Liver (tissue), 9 donors: ENCODE results near the gene CNTN3. TPM values are rescaled to one million over a fixed set of nuclear protein-coding genes. Genes with fewer than 3 reads are reported as not detected.

Experiments used
- DNase-seq: peaks from one replicate; pipeline ENCODE4 v3.0.0-alpha.2; 2017; ENCODE audit warnings: low spot score
- H3K27ac ChIP-seq, 2 donors: one replicate each; pipeline ENCODE4 v1.7.0; 2013; ENCODE audit warnings: inconsistent platforms in 2 of 2, low read length in 2 of 2, control low read depth in 1 of 2, low read depth in 1 of 2, mild to moderate bottlenecking in 1 of 2
- H3K27me3 ChIP-seq, 4 donors: one replicate each; pipeline versions ENCODE4 v1.6.1 to v1.7.0; 2013; ENCODE audit warnings: low read length in 3 of 4, inconsistent platforms in 1 of 4, mild to moderate bottlenecking in 1 of 4, moderate library complexity in 1 of 4; ENCODE audit not compliant: control insufficient read depth in 4 of 4, insufficient read depth in 4 of 4
- H3K36me3 ChIP-seq, 4 donors: one replicate each; pipeline versions ENCODE4 v1.6.1 to v1.7.0; 2013; ENCODE audit warnings: low read length in 3 of 4, mild to moderate bottlenecking in 3 of 4, low read depth in 1 of 4, moderate library complexity in 1 of 4; ENCODE audit not compliant: control insufficient read depth in 4 of 4, insufficient read depth in 3 of 4
- H3K4me1 ChIP-seq, 4 donors: one replicate each; pipeline versions ENCODE4 v1.6.1 to v1.7.0; 2013; ENCODE audit warnings: low read length in 3 of 4, mild to moderate bottlenecking in 3 of 4, moderate library complexity in 1 of 4; ENCODE audit not compliant: control insufficient read depth in 4 of 4, insufficient read depth in 4 of 4
- H3K4me3 ChIP-seq, 3 donors: one replicate each; pipeline versions ENCODE4 v1.6.1 to v1.7.0; 2013; ENCODE audit warnings: low read length in 3 of 3, control low read depth in 1 of 3, low read depth in 1 of 3, mild to moderate bottlenecking in 1 of 3
- H3K9ac ChIP-seq, 2 donors: one replicate each; pipeline ENCODE4 v1.7.0; 2013; ENCODE audit warnings: low read length in 2 of 2, mild to moderate bottlenecking in 2 of 2, moderate library complexity in 2 of 2, control low read depth in 1 of 2, low read depth in 1 of 2
- H3K9me3 ChIP-seq, 4 donors: one replicate each; pipeline versions ENCODE4 v1.6.1 to v1.7.0; 2013; ENCODE audit warnings: low read length in 3 of 4; ENCODE audit not compliant: control insufficient read depth in 4 of 4
- EGR1 ChIP-seq, 2 donors: IDR thresholded peaks; 2 replicates each; pipeline ENCODE4 v1.6.1; 2016 to 2018; ENCODE audit warnings: antibody characterized with exemption in 2 of 2, low read depth in 2 of 2
- FOXA1 ChIP-seq: IDR thresholded peaks from 2 replicates; pipeline ENCODE4 v1.6.1; 2016; ENCODE audit warnings: antibody characterized with exemption
- FOXA2 ChIP-seq: IDR thresholded peaks from 2 replicates; pipeline ENCODE4 v1.6.1; 2016; ENCODE audit warnings: antibody characterized with exemption
- GABPA ChIP-seq, 2 donors: IDR thresholded peaks in 1 of 2; conservative IDR thresholded peaks in 1 of 2; 2 replicates each; pipeline ENCODE4 v1.6.1; 2016; ENCODE audit warnings: antibody characterized with exemption in 2 of 2, mild to moderate bottlenecking in 1 of 2, moderate library complexity in 1 of 2
- HNF4A ChIP-seq, 2 donors: conservative IDR thresholded peaks; 2 replicates each; pipeline ENCODE4 v1.6.1; 2016; ENCODE audit warnings: antibody characterized with exemption in 2 of 2, mild to moderate bottlenecking in 2 of 2
- HNF4G ChIP-seq: IDR thresholded peaks from 2 replicates; pipeline ENCODE4 v1.6.1; 2016; ENCODE audit warnings: antibody characterized with exemption
- JUND ChIP-seq, 2 donors: IDR thresholded peaks; 2 replicates each; pipeline ENCODE4 v1.6.1; 2016; ENCODE audit warnings: antibody characterized with exemption in 2 of 2
- NR2F2 ChIP-seq: IDR thresholded peaks from 2 replicates; pipeline ENCODE4 v1.6.1; 2016; ENCODE audit warnings: antibody characterized with exemption
- RAD21 ChIP-seq, 2 donors: IDR thresholded peaks; 2 replicates each; pipeline ENCODE4 v1.6.1; 2016; ENCODE audit warnings: antibody characterized with exemption in 2 of 2, mild to moderate bottlenecking in 2 of 2
- RXRA ChIP-seq, 2 donors: IDR thresholded peaks; 2 replicates each; pipeline ENCODE4 v1.6.1; 2017 to 2018; ENCODE audit warnings: antibody characterized with exemption in 2 of 2, mild to moderate bottlenecking in 1 of 2
- SP1 ChIP-seq: IDR thresholded peaks from 2 replicates; pipeline ENCODE4 v1.6.1; 2018; ENCODE audit warnings: antibody characterized with exemption, mild to moderate bottlenecking
- TAF1 ChIP-seq: conservative IDR thresholded peaks from 2 replicates; pipeline ENCODE4 v1.6.1; 2016; ENCODE audit warnings: antibody characterized with exemption, mild to moderate bottlenecking
- YY1 ChIP-seq: IDR thresholded peaks from 2 replicates; pipeline ENCODE4 v1.6.1; 2016; ENCODE audit warnings: antibody characterized with exemption, mild to moderate bottlenecking
- WGBS: extraction: QIAGEN DNeasy Blood & Tissue Kit; methylation state at CpG from one replicate; pipeline ENCODE4 v1.1.7; 2013; 5-methylcytosine and 5-hydroxymethylcytosine counted together
- polyA plus RNA-seq, 2 donors: library from polyadenylated mRNA; stranded (reverse) in 1 of 2; unstranded in 1 of 2; fragments of 200-250 nt in 1 of 2; fragments of >200 nt in 1 of 2; fragmentation: Nextera tagmentation in 1 of 2; extraction: Ambion mirVana in 1 of 2; gene quantifications; one replicate each; pipeline versions ENCODE4 v1.2.1 to v1.2.3, GENCODE V29; 2013 to 2015
- total RNA-seq, 2 donors: library from RNA; depleted of rRNA; stranded (reverse); fragments of >200 nt; gene quantifications; one replicate each; pipeline ENCODE4 v1.2.3, GENCODE V29; 2014
- TF ChIP-seq, protein P1 (sequence below): IDR thresholded peaks from 2 replicates; pipeline ENCODE4 v1.6.1; 2016; ENCODE audit warnings: antibody characterized with exemption
- TF ChIP-seq, protein P2 (sequence below): IDR thresholded peaks from 2 replicates; pipeline ENCODE4 v1.6.1; 2016; ENCODE audit warnings: antibody characterized with exemption, mild to moderate bottlenecking
- TF ChIP-seq, protein P3 (sequence below): IDR thresholded peaks from 2 replicates; pipeline ENCODE4 v1.6.1; 2016; ENCODE audit warnings: antibody characterized with exemption
- TF ChIP-seq, protein P4 (sequence below): IDR thresholded peaks from 2 replicates; pipeline ENCODE4 v1.6.1; 2016; ENCODE audit warnings: antibody characterized with exemption
- TF ChIP-seq, protein P5 (sequence below): fragments of 150-350 bp; IDR thresholded peaks from 2 replicates; pipeline ENCODE4 v1.5.1; 2017; ENCODE audit warnings: improper control_type of control experiment, low read depth, low read length; ENCODE audit not compliant: missing input control
- donor health status: healthy.
- donor health status: healthy.
- donor health status: healthy.
- donor health status: healthy.
- donor health status: healthy.

CNTN3 gene
- total and polyA plus RNA-seq, 4 donors, result 0.09 to 1.0 (median 0.81) TPM

DNA sequence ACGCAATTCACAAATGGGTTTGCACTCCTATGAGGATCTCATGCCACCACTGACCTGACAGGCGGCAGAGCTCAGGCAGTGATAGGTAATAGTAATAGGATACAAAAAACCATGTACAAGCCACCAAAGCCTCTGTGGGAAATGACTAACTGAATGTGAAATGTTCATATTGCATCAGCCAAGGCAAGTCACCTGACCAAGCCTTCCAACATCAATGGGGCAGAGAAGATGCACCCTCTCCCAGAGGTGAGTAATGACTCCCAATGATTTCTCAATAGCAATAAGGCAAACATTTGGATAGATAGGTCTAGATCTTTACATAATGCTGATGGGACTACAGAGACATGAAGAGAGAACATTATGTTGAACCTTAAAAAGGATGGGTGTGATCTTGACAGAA is 14.9 kb downstream of the CNTN3 start:
- Histone ChIP-seq H3K4me3 (no peak overlapping the region), H3K9ac (no peak overlapping the region), H3K4me1 (peaks cover 0 to 2% (median 0%) of the 10 kb centered on the region in 4 donors), H3K36me3 (no peaks in the 10 kb centered on the region), H3K9me3 (no peaks in the 10 kb centered on the region), H3K27ac (no peak overlapping the region), H3K27me3 (no peaks in the 10 kb centered on the region)
- 95% methylated on average over 2 of the region's 2 CpGs for WGBS
- TF ChIP-seq NR2F2 (no peak), FOXA2 (no peak), JUND (IDR thresholded peaks at IDR 0.05) (peak in 1 of 2 donors; percentile 67), SP1 (no peak), YY1 (peak; percentile 53), HNF4G (no peak), HNF4A (conservative IDR thresholded peaks at IDR 0.05) (peak in 1 of 2 donors; percentile 61), EGR1 (IDR thresholded peaks at IDR 0.05; ENCODE audit: low read depth in 2 of 2) (no peak), FOXA1 (no peak), TAF1 (no peak), RAD21 (IDR thresholded peaks at IDR 0.05) (peak in 1 of 2 donors; percentile 9), GABPA (IDR thresholded peaks at IDR 0.05 in 1 of 2, conservative IDR thresholded peaks at IDR 0.05 in 1 of 2) (no peak), RXRA (IDR thresholded peaks at IDR 0.05) (peak in 1 of 2 donors; percentile 57)
- TF ChIP-seq, protein P1, sequence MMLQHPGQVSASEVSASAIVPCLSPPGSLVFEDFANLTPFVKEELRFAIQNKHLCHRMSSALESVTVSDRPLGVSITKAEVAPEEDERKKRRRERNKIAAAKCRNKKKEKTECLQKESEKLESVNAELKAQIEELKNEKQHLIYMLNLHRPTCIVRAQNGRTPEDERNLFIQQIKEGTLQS, result no peak
- TF ChIP-seq, protein P2, sequence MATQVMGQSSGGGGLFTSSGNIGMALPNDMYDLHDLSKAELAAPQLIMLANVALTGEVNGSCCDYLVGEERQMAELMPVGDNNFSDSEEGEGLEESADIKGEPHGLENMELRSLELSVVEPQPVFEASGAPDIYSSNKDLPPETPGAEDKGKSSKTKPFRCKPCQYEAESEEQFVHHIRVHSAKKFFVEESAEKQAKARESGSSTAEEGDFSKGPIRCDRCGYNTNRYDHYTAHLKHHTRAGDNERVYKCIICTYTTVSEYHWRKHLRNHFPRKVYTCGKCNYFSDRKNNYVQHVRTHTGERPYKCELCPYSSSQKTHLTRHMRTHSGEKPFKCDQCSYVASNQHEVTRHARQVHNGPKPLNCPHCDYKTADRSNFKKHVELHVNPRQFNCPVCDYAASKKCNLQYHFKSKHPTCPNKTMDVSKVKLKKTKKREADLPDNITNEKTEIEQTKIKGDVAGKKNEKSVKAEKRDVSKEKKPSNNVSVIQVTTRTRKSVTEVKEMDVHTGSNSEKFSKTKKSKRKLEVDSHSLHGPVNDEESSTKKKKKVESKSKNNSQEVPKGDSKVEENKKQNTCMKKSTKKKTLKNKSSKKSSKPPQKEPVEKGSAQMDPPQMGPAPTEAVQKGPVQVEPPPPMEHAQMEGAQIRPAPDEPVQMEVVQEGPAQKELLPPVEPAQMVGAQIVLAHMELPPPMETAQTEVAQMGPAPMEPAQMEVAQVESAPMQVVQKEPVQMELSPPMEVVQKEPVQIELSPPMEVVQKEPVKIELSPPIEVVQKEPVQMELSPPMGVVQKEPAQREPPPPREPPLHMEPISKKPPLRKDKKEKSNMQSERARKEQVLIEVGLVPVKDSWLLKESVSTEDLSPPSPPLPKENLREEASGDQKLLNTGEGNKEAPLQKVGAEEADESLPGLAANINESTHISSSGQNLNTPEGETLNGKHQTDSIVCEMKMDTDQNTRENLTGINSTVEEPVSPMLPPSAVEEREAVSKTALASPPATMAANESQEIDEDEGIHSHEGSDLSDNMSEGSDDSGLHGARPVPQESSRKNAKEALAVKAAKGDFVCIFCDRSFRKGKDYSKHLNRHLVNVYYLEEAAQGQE, result no peak
- TF ChIP-seq, protein P3, sequence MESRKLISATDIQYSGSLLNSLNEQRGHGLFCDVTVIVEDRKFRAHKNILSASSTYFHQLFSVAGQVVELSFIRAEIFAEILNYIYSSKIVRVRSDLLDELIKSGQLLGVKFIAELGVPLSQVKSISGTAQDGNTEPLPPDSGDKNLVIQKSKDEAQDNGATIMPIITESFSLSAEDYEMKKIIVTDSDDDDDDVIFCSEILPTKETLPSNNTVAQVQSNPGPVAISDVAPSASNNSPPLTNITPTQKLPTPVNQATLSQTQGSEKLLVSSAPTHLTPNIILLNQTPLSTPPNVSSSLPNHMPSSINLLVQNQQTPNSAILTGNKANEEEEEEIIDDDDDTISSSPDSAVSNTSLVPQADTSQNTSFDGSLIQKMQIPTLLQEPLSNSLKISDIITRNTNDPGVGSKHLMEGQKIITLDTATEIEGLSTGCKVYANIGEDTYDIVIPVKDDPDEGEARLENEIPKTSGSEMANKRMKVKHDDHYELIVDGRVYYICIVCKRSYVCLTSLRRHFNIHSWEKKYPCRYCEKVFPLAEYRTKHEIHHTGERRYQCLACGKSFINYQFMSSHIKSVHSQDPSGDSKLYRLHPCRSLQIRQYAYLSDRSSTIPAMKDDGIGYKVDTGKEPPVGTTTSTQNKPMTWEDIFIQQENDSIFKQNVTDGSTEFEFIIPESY, result no peak
- TF ChIP-seq, protein P4, sequence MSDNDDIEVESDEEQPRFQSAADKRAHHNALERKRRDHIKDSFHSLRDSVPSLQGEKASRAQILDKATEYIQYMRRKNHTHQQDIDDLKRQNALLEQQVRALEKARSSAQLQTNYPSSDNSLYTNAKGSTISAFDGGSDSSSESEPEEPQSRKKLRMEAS, result no peak
- TF ChIP-seq, protein P5, sequence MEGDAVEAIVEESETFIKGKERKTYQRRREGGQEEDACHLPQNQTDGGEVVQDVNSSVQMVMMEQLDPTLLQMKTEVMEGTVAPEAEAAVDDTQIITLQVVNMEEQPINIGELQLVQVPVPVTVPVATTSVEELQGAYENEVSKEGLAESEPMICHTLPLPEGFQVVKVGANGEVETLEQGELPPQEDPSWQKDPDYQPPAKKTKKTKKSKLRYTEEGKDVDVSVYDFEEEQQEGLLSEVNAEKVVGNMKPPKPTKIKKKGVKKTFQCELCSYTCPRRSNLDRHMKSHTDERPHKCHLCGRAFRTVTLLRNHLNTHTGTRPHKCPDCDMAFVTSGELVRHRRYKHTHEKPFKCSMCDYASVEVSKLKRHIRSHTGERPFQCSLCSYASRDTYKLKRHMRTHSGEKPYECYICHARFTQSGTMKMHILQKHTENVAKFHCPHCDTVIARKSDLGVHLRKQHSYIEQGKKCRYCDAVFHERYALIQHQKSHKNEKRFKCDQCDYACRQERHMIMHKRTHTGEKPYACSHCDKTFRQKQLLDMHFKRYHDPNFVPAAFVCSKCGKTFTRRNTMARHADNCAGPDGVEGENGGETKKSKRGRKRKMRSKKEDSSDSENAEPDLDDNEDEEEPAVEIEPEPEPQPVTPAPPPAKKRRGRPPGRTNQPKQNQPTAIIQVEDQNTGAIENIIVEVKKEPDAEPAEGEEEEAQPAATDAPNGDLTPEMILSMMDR, result no peak
- DNase-seq, result no peak
